Gastroesophageal sphincter (tissue), 3 donors: ENCODE measurements around the gene PTGES2.
"Not testable (repeated sequence)": the region's sequence is repeated elsewhere in the genome, so short reads cannot be mapped to it uniquely, and the experiment has no call there.

Source experiments
- POLR2A ChIP-seq, 2 donors: fragments of 450-650 bp; IDR thresholded peaks; one replicate each; pipeline ENCODE4 v1.6.1; 2017; ENCODE audit warnings: antibody characterized with exemption in 2 of 2, mild to moderate bottlenecking in 2 of 2, moderate library complexity in 1 of 2
- POLR2AphosphoS5 ChIP-seq: sonication (generic); formaldehyde crosslinking; IDR thresholded peaks from one replicate; pipeline ENCODE4 v1.6.1; 2017; ENCODE audit warnings: antibody characterized with exemption
- TF ChIP-seq, protein P1 (sequence below), 4 experiments: fragments of 200-600 bp in 2 of 4; fragments of 450-650 bp in 2 of 4; sonication (generic) in 1 of 4; IDR thresholded peaks; one replicate each; pipeline ENCODE4 v1.5.1; 2017 to 2019; ENCODE audit warnings: antibody characterized with exemption in 4 of 4, mild to moderate bottlenecking in 2 of 4, moderate library complexity in 2 of 4

DNA sequence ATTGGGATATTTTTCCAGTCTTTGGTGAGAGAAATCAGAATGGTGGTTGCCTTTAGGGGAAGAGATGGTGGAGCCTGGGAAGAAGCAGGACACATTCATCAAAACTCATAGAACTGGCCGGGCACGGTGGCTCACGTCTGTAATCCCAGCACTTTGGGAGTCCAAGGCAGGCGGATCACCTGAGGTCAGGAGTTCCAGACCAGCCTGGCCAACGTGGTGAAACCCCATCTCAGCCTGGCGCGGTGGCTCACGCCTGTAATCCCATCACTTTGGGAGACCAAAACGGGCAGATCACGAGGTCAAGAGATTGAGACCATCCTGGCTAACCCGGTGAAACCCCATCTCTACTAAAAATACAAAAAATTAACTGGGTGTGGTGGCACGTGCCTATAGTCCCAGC lies 15.8 kb downstream of the PTGES2 start:
- TF ChIP-seq POLR2AphosphoS5; POLR2A (IDR thresholded peaks at IDR 0.05): not testable (repeated sequence)
- TF ChIP-seq, protein P1, sequence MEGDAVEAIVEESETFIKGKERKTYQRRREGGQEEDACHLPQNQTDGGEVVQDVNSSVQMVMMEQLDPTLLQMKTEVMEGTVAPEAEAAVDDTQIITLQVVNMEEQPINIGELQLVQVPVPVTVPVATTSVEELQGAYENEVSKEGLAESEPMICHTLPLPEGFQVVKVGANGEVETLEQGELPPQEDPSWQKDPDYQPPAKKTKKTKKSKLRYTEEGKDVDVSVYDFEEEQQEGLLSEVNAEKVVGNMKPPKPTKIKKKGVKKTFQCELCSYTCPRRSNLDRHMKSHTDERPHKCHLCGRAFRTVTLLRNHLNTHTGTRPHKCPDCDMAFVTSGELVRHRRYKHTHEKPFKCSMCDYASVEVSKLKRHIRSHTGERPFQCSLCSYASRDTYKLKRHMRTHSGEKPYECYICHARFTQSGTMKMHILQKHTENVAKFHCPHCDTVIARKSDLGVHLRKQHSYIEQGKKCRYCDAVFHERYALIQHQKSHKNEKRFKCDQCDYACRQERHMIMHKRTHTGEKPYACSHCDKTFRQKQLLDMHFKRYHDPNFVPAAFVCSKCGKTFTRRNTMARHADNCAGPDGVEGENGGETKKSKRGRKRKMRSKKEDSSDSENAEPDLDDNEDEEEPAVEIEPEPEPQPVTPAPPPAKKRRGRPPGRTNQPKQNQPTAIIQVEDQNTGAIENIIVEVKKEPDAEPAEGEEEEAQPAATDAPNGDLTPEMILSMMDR (IDR thresholded peaks at IDR 0.05): not testable (repeated sequence)
